ENCODE results near the gene KCNT1. TPM values are rescaled to one million over a fixed set of nuclear protein-coding genes. Genes with fewer than 3 reads are reported as not detected.

Gene KCNT1
- polyA plus RNA-seq, 1 donor (not counting 4 experiments of a cell fraction or from before 2014, with no cell fraction given) = not detected

DNA sequence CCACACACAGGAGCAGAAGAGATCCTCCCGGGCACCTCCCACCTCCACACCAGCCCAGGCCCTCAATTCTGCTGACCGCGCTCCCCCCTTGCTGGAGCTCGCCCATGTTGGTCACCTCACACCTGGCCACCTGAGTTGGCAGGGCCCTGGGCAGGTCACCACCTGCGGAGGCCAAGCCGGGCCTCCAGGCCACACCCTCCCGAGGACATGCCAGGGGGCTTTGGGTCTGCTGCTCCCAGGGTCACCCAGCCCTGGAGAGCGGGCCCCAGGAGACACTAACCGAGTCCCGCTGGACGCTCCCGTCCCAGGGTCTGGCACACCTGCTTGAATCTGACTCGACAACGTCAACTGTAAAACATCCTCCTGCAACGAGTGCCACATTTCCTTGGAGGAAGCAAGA lies 4.8 kb upstream of the KCNT1 start:
- FAIRE-seq = no peak
- no peak overlapping the region for H3K9ac ChIP-seq (ENCODE audit: control insufficient read depth, extremely low read depth, insufficient read depth, low read length)
- dilution Hi-C loops (cut with MboI; ENCODE audit: extremely low pct_ligation_motif_present, low sequenced_read_pairs) = no loop called here
- H3K36me3 ChIP-seq (ENCODE audit: control insufficient read depth in 2 of 2, extremely low read depth in 1 of 2, insufficient read depth in 2 of 2, low read length in 2 of 2) = no peaks in the 10 kb centered on the region
- no peaks in the 10 kb centered on the region for H3K9me1 ChIP-seq (ENCODE audit: control insufficient read depth, extremely low read depth, insufficient read depth, low read length)
- H3K9me3 ChIP-seq (ENCODE audit: control insufficient read depth, low read depth, low read length) = no peaks in the 10 kb centered on the region
- H3K4me1 ChIP-seq (ENCODE audit: control insufficient read depth, extremely low read depth, insufficient read depth, low read length) = no peaks in the 10 kb centered on the region
- H3K4me2 ChIP-seq (ENCODE audit: control insufficient read depth, extremely low read depth, insufficient read depth, low read depth, low read length) = no peak overlapping the region
- TF ChIP-seq, protein P1, sequence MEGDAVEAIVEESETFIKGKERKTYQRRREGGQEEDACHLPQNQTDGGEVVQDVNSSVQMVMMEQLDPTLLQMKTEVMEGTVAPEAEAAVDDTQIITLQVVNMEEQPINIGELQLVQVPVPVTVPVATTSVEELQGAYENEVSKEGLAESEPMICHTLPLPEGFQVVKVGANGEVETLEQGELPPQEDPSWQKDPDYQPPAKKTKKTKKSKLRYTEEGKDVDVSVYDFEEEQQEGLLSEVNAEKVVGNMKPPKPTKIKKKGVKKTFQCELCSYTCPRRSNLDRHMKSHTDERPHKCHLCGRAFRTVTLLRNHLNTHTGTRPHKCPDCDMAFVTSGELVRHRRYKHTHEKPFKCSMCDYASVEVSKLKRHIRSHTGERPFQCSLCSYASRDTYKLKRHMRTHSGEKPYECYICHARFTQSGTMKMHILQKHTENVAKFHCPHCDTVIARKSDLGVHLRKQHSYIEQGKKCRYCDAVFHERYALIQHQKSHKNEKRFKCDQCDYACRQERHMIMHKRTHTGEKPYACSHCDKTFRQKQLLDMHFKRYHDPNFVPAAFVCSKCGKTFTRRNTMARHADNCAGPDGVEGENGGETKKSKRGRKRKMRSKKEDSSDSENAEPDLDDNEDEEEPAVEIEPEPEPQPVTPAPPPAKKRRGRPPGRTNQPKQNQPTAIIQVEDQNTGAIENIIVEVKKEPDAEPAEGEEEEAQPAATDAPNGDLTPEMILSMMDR (optimal IDR thresholded peaks at IDR 0.05 in 1 of 3, IDR thresholded peaks at IDR 0.05 in 1 of 3, conservative IDR thresholded peaks at IDR 0.05 in 1 of 3; ENCODE audit: extremely low read depth in 1 of 3, insufficient read depth in 2 of 3, low read length in 3 of 3) = no peak
- no peak for TF ChIP-seq EZH2 (IDR thresholded peaks at IDR 0.05; ENCODE audit: low read length)
- H3K27me3 ChIP-seq (ENCODE audit: control insufficient read depth, extremely low read depth, insufficient read depth, low read length) = peaks cover 35% of the 10 kb centered on the region
- no peak overlapping the region for H3K27ac ChIP-seq (ENCODE audit: control insufficient read depth, insufficient read depth, low read length)
- H3K4me3 ChIP-seq (ENCODE audit: control insufficient read depth in 2 of 3, extremely low read depth in 1 of 3, insufficient read depth in 2 of 3, low read depth in 1 of 3, low read length in 3 of 3) = no peak overlapping the region
- no peaks in the 10 kb centered on the region for H4K20me1 ChIP-seq (ENCODE audit: control insufficient read depth, extremely low read depth, insufficient read depth, low read length)
- DNase-seq (ENCODE audit: low read depth, low spot score) = no peak
- no peak overlapping the region for H2AFZ ChIP-seq (ENCODE audit: control insufficient read depth, low read length)
- H3K79me2 ChIP-seq (ENCODE audit: control insufficient read depth, insufficient read depth, low read length) = no peaks in the 10 kb centered on the region

DNA sequence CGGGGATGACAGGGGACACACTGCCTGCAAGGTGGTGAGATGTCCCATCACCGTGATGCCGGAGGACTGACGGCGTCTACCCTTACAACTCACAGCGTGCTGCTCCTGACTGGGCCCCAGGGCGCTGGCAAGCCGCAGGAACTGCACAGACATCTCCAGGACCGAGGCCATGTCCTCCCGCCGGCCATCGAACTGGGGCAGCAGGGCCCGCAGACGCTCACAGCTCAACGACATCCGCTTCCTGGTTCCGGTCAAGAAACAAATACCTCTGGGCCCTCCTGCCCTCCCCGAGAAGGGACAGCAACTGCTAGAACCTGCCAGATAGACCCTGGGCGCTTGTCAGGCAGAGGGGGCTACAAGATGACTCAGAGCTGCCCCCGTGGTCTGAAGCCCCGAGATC lies 3.7 kb upstream of the KCNT1 start:
- H3K27ac ChIP-seq (ENCODE audit: control insufficient read depth, insufficient read depth, low read length) = no peak overlapping the region
- no peak overlapping the region for H2AFZ ChIP-seq (ENCODE audit: control insufficient read depth, low read length)
- H3K27me3 ChIP-seq (ENCODE audit: control insufficient read depth, extremely low read depth, insufficient read depth, low read length) = peaks cover 32% of the 10 kb centered on the region
- FAIRE-seq (no peak), DNase-seq (ENCODE audit: low read depth, low spot score) (no peak)
- dilution Hi-C loops (cut with MboI; ENCODE audit: extremely low pct_ligation_motif_present, low sequenced_read_pairs) = no loop called here
- no peaks in the 10 kb centered on the region for H3K36me3 ChIP-seq (ENCODE audit: control insufficient read depth in 2 of 2, extremely low read depth in 1 of 2, insufficient read depth in 2 of 2, low read length in 2 of 2)
- H4K20me1 ChIP-seq (ENCODE audit: control insufficient read depth, extremely low read depth, insufficient read depth, low read length) = peaks cover 3% of the 10 kb centered on the region
- no peak overlapping the region for H3K9ac ChIP-seq (ENCODE audit: control insufficient read depth, extremely low read depth, insufficient read depth, low read length)
- no peak overlapping the region for H3K4me3 ChIP-seq (ENCODE audit: control insufficient read depth in 2 of 3, extremely low read depth in 1 of 3, insufficient read depth in 2 of 3, low read depth in 1 of 3, low read length in 3 of 3)
- no peak overlapping the region for H3K4me2 ChIP-seq (ENCODE audit: control insufficient read depth, extremely low read depth, insufficient read depth, low read depth, low read length)
- H3K4me1 ChIP-seq (ENCODE audit: control insufficient read depth, extremely low read depth, insufficient read depth, low read length) = no peaks in the 10 kb centered on the region
- no peaks in the 10 kb centered on the region for H3K79me2 ChIP-seq (ENCODE audit: control insufficient read depth, insufficient read depth, low read length)
- no peaks in the 10 kb centered on the region for H3K9me3 ChIP-seq (ENCODE audit: control insufficient read depth, low read depth, low read length)
- no peaks in the 10 kb centered on the region for H3K9me1 ChIP-seq (ENCODE audit: control insufficient read depth, extremely low read depth, insufficient read depth, low read length)
- TF ChIP-seq, protein P1 (optimal IDR thresholded peaks at IDR 0.05 in 1 of 3, IDR thresholded peaks at IDR 0.05 in 1 of 3, conservative IDR thresholded peaks at IDR 0.05 in 1 of 3; ENCODE audit: extremely low read depth in 1 of 3, insufficient read depth in 2 of 3, low read length in 3 of 3) = no peak
- TF ChIP-seq EZH2 (IDR thresholded peaks at IDR 0.05; ENCODE audit: low read length) = no peak

All from keratinocyte (primary cell).